Epithelial cell of esophagus (primary cell): ENCODE results near the gene IGFALS.

Source experiments
- DNase-seq: peaks from one replicate; pipeline ENCODE4 v3.0.0; 2010; ENCODE audit warnings: low read depth
- H3K4me3 ChIP-seq: 2 replicates; pipeline ENCODE4 v1.5.1; 2011; ENCODE audit warnings: mild to moderate bottlenecking, low read length, control low read depth
- CTCF ChIP-seq: IDR thresholded peaks from 2 replicates; pipeline ENCODE4 v1.5.1; 2011; ENCODE audit warnings: low read depth, mild to moderate bottlenecking, low read length, control low read depth, inconsistent platforms; ENCODE audit not compliant: insufficient read depth; ENCODE audit errors: missing control alignments

The IGFALS gene

GRCh38 chr16:1741553-1742165 is 51.8 kb downstream of the IGFALS start:
- TF ChIP-seq CTCF = no peak
- H3K4me3 ChIP-seq = no peak overlapping the region
- DNase-seq = no peak

GRCh38 chr16:1740781-1741490 is 52.6 kb downstream of the IGFALS start:
- H3K4me3 ChIP-seq = no peak overlapping the region
- no peak for DNase-seq

More at GRCh38 chr16:1740781-1741490, 52.6 kb downstream of the IGFALS start:
- TF ChIP-seq CTCF = no peak
